OCI-LY1 (cell line): ENCODE results near the gene DNALI1.
"Not testable (repeated sequence)": the region's sequence is repeated elsewhere in the genome, so short reads cannot be mapped to it uniquely, and the experiment has no call there.

Experiments used
- H2AFZ ChIP-seq: fragments of 200-600 bp; sonication (generic), shearing (Covaris generic); 2 replicates; pipeline ENCODE4 v1.6.0; 2014; ENCODE audit warnings: antibody characterized with exemption, mild to moderate bottlenecking, low read length
- H3F3A ChIP-seq: fragments of 200-600 bp; sonication (generic), shearing (Covaris generic); 2 replicates; pipeline ENCODE4 v1.6.0; 2014; ENCODE audit warnings: mild to moderate bottlenecking, antibody characterized with exemption, low read length, moderate library complexity; ENCODE audit not compliant: insufficient read depth
- H3K27ac ChIP-seq: fragments of 200-600 bp; sonication (generic); 2 replicates; pipeline ENCODE4 v1.5.1; 2014; ENCODE audit warnings: low read length, mixed run types, mild to moderate bottlenecking, low read depth; ENCODE audit not compliant: poor library complexity, severe bottlenecking
- H3K27me3 ChIP-seq: fragments of 200-600 bp; sonication (generic); 2 replicates; pipeline ENCODE4 v1.6.0; 2014; ENCODE audit warnings: antibody characterized with exemption, mild to moderate bottlenecking, low read length, moderate library complexity; ENCODE audit not compliant: insufficient read depth
- H3K36me3 ChIP-seq: fragments of 200-600 bp; sonication (generic); 2 replicates; pipeline ENCODE4 v1.6.1; 2014; ENCODE audit warnings: mild to moderate bottlenecking, antibody characterized with exemption, low read length, moderate library complexity, mixed read lengths; ENCODE audit not compliant: insufficient read depth
- H3K4me1 ChIP-seq: fragments of 200-600 bp; sonication (generic); 2 replicates; pipeline ENCODE4 v1.5.1; 2014; ENCODE audit warnings: mild to moderate bottlenecking, low read length, moderate library complexity; ENCODE audit not compliant: insufficient read depth, severe bottlenecking
- H3K4me2 ChIP-seq: fragments of 200-600 bp; sonication (generic), shearing (Covaris generic); 2 replicates; pipeline ENCODE4 v1.6.1; 2014; ENCODE audit warnings: low read length
- H3K4me3 ChIP-seq: fragments of 200-600 bp; sonication (generic); 2 replicates; pipeline ENCODE4 v1.5.1; 2014; ENCODE audit warnings: low read length, low read depth, mild to moderate bottlenecking, mixed read lengths; ENCODE audit not compliant: poor library complexity, severe bottlenecking
- H3K79me2 ChIP-seq: fragments of 200-600 bp; shearing (Covaris generic); 2 replicates; pipeline ENCODE4 v1.6.1; 2016; ENCODE audit warnings: mixed run types, low read length, mixed read lengths; ENCODE audit not compliant: insufficient read depth
- H3K9ac ChIP-seq: fragments of 200-600 bp; sonication (generic), shearing (Covaris generic); 2 replicates; pipeline ENCODE4 v1.6.1; 2014; ENCODE audit warnings: mild to moderate bottlenecking, low read length, mixed read lengths
- H3K9me2 ChIP-seq: fragments of 200-600 bp; sonication (generic), shearing (Covaris generic); 2 replicates; pipeline ENCODE4 v1.6.1; 2014; ENCODE audit warnings: low read depth, mild to moderate bottlenecking, low read length, mixed read lengths
- H3K9me3 ChIP-seq: fragments of 200-600 bp; shearing (Covaris generic); 2 replicates; pipeline ENCODE4 v1.6.1; 2014; ENCODE audit warnings: low read length, mixed read lengths
- H4K20me1 ChIP-seq: fragments of 200-600 bp; sonication (generic), shearing (Covaris generic); 2 replicates; pipeline ENCODE4 v1.6.0; 2016; ENCODE audit warnings: mild to moderate bottlenecking, low read length; ENCODE audit not compliant: insufficient read depth
- CTCF ChIP-seq: fragments of 200-600 bp; sonication (generic), shearing (Covaris generic); IDR thresholded peaks from 2 replicates; pipeline ENCODE4 v1.5.1; 2017; ENCODE audit warnings: mild to moderate bottlenecking, antibody characterized with exemption, low read length, moderate library complexity, mixed read lengths
- EZH2 ChIP-seq: fragments of 200-600 bp; sonication (generic), shearing (Covaris generic); IDR thresholded peaks from 2 replicates; pipeline ENCODE4 v1.8.0; 2017; ENCODE audit warnings: borderline replicate concordance, mixed run types, mild to moderate bottlenecking, antibody characterized with exemption, low read length, moderate library complexity, mixed read lengths

DNALI1 gene

DNA sequence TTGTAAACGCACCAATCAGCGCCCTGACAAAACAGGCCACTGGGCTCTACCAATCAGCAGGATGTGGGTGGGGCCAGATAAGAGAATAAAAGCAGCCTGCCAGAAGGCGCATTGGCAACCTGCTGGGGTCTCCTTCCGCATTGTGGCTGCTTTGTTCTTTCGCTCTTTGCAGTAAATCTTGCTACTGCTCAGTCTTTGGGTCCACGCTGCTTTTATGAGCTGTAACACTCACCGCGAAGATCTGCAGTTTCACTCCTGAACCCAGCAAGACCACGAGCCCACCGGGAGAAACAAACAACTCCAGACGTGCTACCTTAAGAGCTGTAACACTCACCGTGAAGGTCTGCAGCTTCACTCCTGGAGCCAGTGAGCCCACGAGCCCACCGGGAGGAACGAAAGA, 37.8 kb upstream of the DNALI1 start:
- not testable (repeated sequence) for H3K36me3 ChIP-seq, H2AFZ ChIP-seq, H3K79me2 ChIP-seq, H3K9me3 ChIP-seq, H4K20me1 ChIP-seq, H3K9me2 ChIP-seq, H3K27me3 ChIP-seq, H3F3A ChIP-seq
- H3K27ac ChIP-seq = peak overlapping the region; percentile 59
- H3K9ac ChIP-seq = peak overlapping the region; percentile 49; the same call in 1 of the 2 replicates
- peak overlapping the region; percentile 14 for H3K4me2 ChIP-seq
- peaks cover 15% of the 10 kb centered on the region for H3K4me1 ChIP-seq
- H3K4me3 ChIP-seq = peak overlapping the region; percentile 24

DNA sequence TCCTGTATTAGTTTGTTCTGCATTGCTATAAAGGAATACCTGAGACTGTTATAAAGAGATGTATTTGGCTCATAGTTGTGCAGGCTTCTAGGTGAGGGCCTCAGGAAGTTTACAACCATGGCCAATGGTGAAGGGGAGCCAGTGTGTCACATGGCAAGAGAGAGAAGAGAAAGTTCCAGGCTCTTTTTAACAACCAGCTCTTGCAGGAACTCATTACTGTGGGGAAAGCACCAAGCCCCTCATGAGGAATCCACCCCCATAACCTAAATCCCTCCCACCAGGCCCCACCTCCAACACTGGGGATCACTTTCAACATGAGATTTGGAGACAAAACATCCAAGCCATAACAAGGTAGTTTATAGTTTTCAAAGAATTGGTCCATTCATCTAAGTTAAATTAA, 37.1 kb upstream of the DNALI1 start:
- H3K4me3 ChIP-seq = peak overlapping the region; percentile 24
- peak overlapping the region; percentile 14 for H3K4me2 ChIP-seq
- H3K27me3 ChIP-seq = no peaks in the 10 kb centered on the region

GRCh38 chr1:37529888-37530287, 26.9 kb upstream of the DNALI1 start:
- H3K9ac ChIP-seq, H2AFZ ChIP-seq, H3K79me2 ChIP-seq, H3F3A ChIP-seq, H3K36me3 ChIP-seq, H3K4me1 ChIP-seq, H3K4me2 ChIP-seq, H3K4me3 ChIP-seq, H3K27me3 ChIP-seq, H3K9me2 ChIP-seq, H4K20me1 ChIP-seq, H3K9me3 ChIP-seq, H3K27ac ChIP-seq: not testable (repeated sequence)

More for the DNA sequence above, 37.1 kb upstream of the DNALI1 start:
- Histone ChIP-seq H3K79me2 (no peaks in the 10 kb centered on the region), H3K9me3 (peaks cover 3% of the 10 kb centered on the region; the same call in 1 of the 2 replicates), H3K27ac (no peak overlapping the region), H3F3A (no peaks in the 10 kb centered on the region), H3K9me2 (no peaks in the 10 kb centered on the region), H3K36me3 (no peaks in the 10 kb centered on the region), H2AFZ (no peak overlapping the region), H3K4me1 (peaks cover 15% of the 10 kb centered on the region), H3K9ac (no peak overlapping the region; the same call in 1 of the 2 replicates), H4K20me1 (no peaks in the 10 kb centered on the region)
- TF ChIP-seq EZH2 (no peak), CTCF (no peak)

- H3K9ac ChIP-seq, H2AFZ ChIP-seq, H3K79me2 ChIP-seq, H3K9me3 ChIP-seq, H3K27me3 ChIP-seq, H3F3A ChIP-seq, H3K9me2 ChIP-seq, H3K4me3 ChIP-seq, H3K27ac ChIP-seq, H4K20me1 ChIP-seq, H3K4me2 ChIP-seq, H3K4me1 ChIP-seq: not testable (repeated sequence)
- H3K36me3 ChIP-seq = peaks cover 24% of the 10 kb centered on the region; the same call in 1 of the 2 replicates
These were observed 24.2 kb upstream of the DNALI1 start for GRCh38 chr1:37532418-37533156.
